Hippocampal formation (tissue), 2 donors: ENCODE data around the gene KRT32.

Source experiments
- DNase-seq, 2 donors: peaks; one replicate each; lab custom pipeline; 2025; lab: John Stamatoyannopoulos, UW

Gene KRT32

GRCh38 chr17:41492771-41493170 lies 25.6 kb upstream of the KRT32 start:
- DNase-seq: no peak

DNA sequence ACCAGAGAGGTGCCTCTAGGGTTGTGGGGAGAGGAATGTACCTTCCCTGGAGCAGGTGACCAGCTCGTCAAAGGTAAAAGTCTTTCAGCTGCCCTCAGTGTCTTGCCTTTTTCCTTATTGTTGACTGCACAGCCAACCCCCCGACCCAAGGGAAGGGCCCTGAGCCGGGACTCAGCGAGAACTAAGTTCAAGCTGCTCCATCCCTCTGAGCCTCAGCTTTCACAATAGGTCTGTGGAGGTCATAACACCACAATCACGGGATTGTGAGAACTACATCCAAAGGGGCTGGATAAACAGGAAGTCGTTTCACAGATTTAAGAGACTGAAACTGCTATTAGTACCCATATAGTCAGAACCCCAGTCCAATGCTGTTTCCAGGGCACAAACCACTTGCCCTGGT lies 25.2 kb upstream of the KRT32 start:
- no peak for DNase-seq

DNA sequence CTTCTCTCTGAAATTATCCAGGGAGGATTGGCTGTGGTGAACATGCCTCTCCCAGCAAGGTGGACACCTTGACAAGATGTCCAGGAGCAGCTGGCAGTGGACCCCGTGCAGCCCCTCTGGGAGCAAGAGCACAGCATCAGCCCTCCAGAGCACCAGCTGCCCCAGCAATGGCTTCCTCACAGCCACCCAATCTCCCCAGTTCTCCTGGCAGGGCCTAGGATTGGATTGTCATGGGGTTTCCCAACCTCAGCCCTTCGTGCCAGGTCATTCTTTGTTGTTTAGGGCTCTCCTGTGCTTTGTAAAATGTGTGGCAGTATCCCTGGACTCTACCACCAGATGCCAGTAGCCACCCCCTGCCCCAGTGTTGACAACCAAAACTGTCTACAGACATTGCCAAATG lies 24.3 kb upstream of the KRT32 start:
- DNase-seq: no peak

GRCh38 chr17:41490000-41490990 lies 23.1 kb upstream of the KRT32 start:
- DNase-seq: no peak

DNA sequence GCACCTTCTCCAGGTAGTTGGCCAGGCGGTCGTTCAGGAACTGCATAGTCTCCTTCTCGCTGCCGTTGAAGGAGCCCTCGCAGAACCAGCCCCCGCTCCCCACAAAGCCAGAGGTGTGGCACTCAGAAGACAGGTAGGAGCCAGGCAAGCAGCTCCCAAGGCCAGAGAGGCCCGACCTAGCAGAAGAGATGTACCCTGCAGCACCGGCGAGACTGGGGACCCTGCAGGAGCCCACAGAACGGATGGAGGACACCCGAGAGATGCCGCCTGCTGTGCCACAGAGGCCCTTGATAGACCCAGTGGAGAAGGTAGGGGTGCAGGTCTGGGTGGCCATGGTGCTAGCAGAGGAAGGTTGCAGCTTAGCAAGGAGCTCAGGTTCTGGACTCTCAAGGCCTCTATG lies 22.3 kb upstream of the KRT32 start, which contains the start of gene KRT36:
KRT36 (minus strand) TSS at position 380 of the 400 bp plus-strand sequence; CDS start at position 334, 46 bp downstream.
- no peak for DNase-seq

DNA sequence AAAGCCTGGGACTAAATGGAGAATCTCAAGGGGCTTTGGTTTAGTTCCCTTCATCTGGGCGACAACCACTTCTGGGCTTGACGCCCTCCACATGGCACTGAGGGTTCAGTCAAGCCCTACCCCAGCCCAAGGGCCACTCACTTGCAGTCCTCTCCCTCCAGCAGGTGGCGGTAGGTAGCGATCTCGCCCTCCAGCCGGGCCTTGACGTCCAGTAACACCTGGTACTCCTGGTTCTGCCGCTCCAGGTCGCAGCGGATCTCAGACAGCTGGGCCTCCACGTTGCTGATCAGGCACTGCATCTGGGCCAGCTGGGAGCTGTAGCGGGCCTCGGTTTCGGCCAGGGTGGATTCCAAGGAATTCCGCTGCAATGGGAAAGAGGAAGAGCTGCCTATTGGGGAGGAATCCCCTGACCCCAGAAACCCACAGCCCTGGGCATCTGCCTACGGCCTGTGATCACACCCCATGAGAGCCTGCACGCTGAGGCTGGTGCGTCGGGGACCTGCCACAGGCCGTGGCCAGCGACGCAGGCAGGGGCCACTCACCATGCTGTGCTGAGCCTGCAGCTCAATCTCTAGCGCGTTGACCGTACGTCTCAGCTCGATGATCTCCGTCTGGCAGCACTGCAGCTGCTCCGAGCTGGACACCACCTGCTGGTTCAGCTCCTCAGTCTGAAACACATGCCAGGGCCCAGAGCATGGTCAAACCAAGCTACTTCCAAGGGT lies 19.8 kb upstream of the KRT32 start:
- DNase-seq: no peak

DNA sequence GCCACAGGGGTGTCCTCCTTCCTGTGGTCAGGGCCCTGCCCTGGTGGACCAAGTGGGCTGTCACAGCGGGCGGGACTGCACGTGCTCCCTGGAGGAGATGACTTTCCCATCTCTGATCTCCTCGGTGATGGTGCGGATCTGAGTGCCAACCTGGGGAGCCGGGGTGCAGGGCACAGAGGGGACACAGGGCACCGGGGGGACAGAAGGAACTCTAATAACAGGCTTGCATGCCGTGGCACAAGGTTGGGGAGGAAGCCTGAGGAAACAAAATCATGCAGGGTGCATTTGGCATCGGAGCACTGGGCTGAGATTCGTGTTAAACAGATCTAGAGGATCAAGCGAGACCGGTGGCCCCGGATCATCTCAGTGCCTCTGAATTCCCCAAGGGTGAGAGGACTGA lies 19.1 kb upstream of the KRT32 start:
- no peak for DNase-seq

DNA sequence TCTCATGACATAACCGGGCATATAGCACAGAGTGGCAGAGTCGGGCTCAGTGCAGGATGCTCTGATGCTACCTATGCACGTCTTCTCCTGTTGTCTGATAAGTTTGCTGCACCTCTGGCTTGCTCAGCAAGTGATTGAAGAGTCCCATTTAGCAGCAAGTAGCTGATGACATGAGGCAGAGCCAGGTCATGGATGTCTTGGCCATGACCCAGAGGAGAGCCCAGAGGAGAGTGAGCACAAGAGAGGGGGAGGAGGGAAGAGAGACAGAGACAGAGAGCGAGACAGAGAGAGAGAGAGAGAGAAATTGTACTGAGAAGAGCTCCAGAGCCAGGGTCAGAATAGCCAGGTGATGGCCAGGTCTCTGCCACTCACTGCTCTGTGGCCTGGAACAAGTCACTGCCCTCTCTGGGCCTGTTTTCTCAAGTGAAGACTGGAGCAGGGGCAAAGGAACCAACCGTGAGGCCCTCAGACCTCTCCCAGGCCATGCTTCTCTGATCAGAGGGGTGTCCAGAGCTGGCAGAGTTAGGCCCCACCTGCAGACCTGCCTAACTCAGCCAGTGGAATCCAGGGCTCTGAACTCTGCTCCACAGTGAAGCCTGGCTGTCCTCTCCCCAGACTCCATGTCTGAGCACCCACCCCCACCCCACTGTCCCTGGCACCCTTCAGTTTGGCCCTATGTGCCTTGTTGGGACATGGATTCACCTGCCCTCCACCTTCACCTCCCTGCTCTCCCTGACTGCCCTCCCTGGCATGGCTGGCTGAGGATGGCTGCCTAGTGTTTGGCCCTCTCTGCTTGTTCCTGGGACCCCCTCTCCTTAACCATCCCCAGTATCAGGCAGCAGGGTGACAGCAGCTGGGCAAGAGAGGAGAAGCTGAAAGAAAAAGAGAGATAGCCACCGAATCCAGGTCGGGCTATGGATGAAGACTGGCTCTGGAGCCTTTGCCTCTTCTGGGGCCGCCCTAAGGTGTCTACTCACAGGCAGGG lies 18.0 kb upstream of the KRT32 start:
- DNase-seq: no peak

- DNase-seq: no peak
Measured at GRCh38 chr17:41483991-41484826, 17.0 kb upstream of the KRT32 start.

DNA sequence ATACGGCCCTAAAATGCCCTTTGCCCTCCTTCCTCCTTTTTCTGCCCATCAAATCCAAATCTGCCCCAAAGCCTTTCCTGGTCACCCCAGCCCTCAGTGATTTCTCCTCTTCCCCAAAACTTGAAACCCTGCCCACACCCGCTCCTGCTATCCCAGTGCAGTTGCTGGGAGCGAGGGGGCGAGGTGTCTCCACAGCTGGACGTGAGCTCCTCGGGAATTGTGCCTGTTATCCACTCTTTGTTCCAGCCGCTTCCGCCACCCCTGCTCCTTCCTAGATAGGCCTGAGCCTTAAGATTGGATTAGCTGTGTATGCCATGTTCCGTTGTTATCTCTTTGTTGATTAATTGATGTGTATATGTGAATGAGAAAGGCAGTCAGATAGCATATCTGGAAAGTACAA lies 16.3 kb upstream of the KRT32 start:
- no peak for DNase-seq

DNA sequence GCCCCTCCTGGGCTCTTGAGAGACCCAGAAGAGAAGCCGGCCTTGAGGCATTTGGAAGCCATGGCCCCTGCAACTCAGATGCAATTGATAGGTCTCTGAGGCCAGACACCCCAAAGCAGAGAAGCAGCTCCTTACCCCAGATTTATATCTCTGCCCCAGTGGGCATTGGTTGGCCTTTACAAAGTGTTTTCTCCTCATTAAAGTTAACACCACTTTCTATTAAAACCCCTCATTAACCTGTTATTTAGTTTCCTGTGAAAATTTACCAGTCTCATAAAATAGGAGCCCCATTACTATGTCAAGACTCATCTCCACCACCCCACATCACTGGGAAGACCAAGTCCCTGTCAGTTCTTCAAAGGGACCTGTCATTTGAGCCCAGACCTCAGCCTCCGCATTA lies 13.8 kb upstream of the KRT32 start, which contains the start of gene KRT35:
KRT35 (minus strand) TSS at position 116 of the 400 bp plus-strand sequence; CDS start at position 62, 54 bp downstream.
- no peak for DNase-seq

- no peak for DNase-seq
Measured at GRCh38 chr17:41480581-41480980, 13.4 kb upstream of the KRT32 start.

DNA sequence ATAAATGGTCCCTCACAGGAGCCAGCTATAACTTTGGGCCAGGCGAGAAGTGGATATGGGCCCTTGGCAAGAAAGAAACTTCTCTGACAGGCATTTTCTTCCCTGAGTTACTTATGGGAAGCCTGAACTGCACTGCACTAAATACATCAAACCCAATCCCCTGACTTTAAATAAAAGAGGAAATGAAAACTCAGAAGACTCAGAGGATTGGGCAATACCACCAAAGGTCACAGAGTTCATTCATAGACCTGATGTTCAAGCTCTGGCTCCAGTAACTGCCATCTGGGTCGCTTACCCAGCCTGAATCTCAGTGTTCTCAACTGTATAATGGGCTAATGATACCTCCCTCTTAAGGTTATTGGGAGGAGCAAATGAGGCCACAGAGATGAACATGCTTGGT lies 12.9 kb upstream of the KRT32 start:
- DNase-seq: no peak

- no peak for DNase-seq
Measured at GRCh38 chr17:41478237-41478636, 11.1 kb upstream of the KRT32 start.

DNA sequence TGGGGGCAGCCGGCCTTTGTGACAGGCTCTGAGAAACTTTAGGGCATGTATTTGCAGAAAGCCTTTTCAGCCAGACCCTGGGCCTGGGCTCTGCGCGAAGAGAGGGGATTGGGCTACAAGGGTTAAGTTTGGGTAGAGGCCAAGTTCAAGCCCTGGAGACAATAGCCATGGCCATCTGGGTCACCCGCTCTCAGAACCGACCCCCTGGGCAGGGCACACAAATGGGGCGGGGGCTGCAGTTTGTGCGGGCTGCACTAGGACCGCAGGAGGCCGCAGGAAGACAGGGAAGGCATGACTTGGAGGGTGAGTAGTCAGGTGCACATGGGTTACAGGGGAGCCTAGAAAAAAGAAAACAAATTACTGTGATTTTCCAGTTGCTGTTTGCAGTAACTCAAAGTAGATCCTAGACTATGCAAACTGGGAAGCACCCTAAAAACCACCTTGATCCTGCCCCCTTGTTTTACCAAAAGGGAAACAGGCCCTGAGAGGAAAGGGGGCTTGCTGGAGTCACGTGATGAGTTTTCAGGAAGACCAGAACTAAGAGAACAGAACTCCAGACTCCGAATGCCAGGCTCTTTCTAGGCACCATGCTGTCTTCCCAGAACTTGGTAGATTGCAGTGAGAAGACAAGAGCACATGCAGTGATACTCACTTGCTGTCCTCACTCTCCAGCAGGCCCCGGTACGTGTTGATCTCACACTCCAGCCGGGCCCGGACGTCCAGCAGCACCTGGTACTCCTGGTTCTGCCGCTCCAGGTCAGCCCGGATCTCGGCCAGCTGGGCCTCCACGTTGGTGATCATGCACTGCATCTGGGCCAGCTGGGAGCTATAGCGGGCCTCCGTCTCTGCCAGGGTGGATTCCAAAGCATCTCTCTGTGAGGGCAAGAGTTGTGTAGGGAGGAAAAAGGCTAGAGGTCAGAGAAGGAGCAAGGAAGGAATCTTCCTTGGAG lies 10.0 kb upstream of the KRT32 start:
- DNase-seq: no peak

DNA sequence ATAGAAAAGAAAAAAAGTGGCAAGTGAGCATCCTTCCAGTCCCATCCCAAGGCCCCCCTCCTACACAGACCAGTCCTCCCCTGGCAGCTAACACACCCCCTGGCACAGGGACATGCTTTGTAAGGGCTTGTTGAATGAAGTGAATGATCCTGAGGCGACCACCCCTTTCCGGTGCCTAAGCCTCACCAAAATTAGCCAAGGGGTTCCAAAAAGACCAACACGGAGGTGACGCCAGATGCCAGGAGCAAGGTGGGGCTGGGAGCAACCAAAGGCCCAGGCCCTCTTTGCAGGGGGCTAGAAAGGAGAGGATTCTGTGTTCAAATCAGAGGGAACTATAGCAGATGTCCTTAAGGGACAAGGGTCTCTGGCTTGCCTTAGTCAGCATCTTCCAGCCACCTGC lies 8.2 kb upstream of the KRT32 start:
- DNase-seq: no peak

DNA sequence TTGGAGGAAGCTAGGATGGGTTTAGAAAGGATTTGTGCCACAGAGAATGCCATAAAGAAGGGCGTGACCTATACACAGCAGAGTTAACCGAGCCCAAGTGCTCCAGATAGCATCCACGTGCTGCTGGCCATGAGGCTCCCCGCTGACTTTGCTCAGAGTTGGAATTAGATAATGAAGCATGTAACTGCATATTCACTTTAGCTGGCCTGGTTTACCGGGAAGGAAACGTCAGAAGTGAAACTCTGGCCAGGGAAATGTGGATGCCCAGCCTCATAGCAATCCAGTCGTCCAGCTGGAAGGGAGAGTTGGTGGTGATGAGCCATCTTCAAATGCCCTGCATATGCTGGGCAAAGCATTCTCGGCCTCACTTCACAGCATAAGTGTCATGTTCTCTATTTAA lies 7.7 kb upstream of the KRT32 start:
- DNase-seq: no peak

GRCh38 chr17:41468346-41468745 lies 1.2 kb upstream of the KRT32 start:
- no peak for DNase-seq

- no peak for DNase-seq
Measured at GRCh38 chr17:41467561-41467960, 375 bp upstream of the KRT32 start.

DNA sequence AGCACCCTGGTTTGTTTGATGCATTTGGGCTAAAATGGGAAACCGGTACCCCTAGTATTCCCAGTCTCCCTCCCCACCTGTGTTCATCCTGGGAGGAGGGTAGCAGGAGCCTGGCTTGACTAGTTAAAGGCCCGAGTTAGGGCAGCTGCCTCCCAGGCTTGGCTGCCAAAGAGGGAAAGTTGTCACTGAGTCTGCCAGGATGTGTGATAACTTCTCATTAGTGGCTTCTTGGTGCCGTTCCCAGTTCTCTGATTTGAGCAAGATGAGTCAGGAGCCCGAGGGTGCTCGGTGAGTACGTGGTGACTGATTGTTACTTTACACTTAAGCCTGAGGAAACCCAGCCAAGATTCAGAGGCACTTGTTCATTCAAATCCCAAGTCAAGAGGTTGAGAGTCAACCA lies 2.5 kb downstream of the KRT32 start:
- no peak for DNase-seq
